ENCODE data around the gene RNF148. TPM values are rescaled to one million over a fixed set of nuclear protein-coding genes. Genes with fewer than 3 reads are reported as not detected.

Gene RNF148
- total RNA-seq, 1 donor from 2014 or later, result 1.7 TPM

- TF ChIP-seq POLR2AphosphoS5 (IDR thresholded peaks at IDR 0.05; ENCODE audit: insufficient read depth in 1 of 2, low read depth in 1 of 2), result no peak
- TF ChIP-seq POLR2A (IDR thresholded peaks at IDR 0.05), result no peak
- TF ChIP-seq, protein P1, sequence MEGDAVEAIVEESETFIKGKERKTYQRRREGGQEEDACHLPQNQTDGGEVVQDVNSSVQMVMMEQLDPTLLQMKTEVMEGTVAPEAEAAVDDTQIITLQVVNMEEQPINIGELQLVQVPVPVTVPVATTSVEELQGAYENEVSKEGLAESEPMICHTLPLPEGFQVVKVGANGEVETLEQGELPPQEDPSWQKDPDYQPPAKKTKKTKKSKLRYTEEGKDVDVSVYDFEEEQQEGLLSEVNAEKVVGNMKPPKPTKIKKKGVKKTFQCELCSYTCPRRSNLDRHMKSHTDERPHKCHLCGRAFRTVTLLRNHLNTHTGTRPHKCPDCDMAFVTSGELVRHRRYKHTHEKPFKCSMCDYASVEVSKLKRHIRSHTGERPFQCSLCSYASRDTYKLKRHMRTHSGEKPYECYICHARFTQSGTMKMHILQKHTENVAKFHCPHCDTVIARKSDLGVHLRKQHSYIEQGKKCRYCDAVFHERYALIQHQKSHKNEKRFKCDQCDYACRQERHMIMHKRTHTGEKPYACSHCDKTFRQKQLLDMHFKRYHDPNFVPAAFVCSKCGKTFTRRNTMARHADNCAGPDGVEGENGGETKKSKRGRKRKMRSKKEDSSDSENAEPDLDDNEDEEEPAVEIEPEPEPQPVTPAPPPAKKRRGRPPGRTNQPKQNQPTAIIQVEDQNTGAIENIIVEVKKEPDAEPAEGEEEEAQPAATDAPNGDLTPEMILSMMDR (IDR thresholded peaks at IDR 0.05), result no peak
- H3K4me3 ChIP-seq, result no peak overlapping the region
- no peak for DNase-seq (ENCODE audit: extremely low spot score in 2 of 2)
- no peaks in the 10 kb centered on the region for H3K9me3 ChIP-seq
- H3K27ac ChIP-seq, result no peak overlapping the region
- H3K27me3 ChIP-seq, result no peaks in the 10 kb centered on the region
- H3K4me1 ChIP-seq, result no peaks in the 10 kb centered on the region
- H3K36me3 ChIP-seq, result no peaks in the 10 kb centered on the region
- intact Hi-C loops (cut with DNase I), result no loop called here
Observed at GRCh38 chr7:122692769-122693309, 9.9 kb downstream of the RNF148 start.

GRCh38 chr7:122691569-122692235 is 11.0 kb downstream of the RNF148 start:
- Histone ChIP-seq H3K4me1 (no peaks in the 10 kb centered on the region), H3K4me3 (no peak overlapping the region), H3K9me3 (no peaks in the 10 kb centered on the region), H3K27ac (no peak overlapping the region), H3K27me3 (no peaks in the 10 kb centered on the region), H3K36me3 (no peaks in the 10 kb centered on the region)
- intact Hi-C loops (cut with DNase I), result no loop called here
- DNase-seq (ENCODE audit: extremely low spot score in 2 of 2), result no peak
- TF ChIP-seq POLR2A (IDR thresholded peaks at IDR 0.05) (no peak), POLR2AphosphoS5 (IDR thresholded peaks at IDR 0.05; ENCODE audit: insufficient read depth in 1 of 2, low read depth in 1 of 2) (no peak)
- TF ChIP-seq, protein P1 (IDR thresholded peaks at IDR 0.05), result no peak

GRCh38 chr7:122689346-122690109 is 13.2 kb downstream of the RNF148 start:
- Histone ChIP-seq H3K27me3 (no peaks in the 10 kb centered on the region), H3K4me1 (no peaks in the 10 kb centered on the region), H3K4me3 (no peak overlapping the region), H3K9me3 (no peaks in the 10 kb centered on the region), H3K36me3 (no peaks in the 10 kb centered on the region), H3K27ac (no peak overlapping the region)
- intact Hi-C loops (cut with DNase I), result no loop called here
- no peak for DNase-seq (ENCODE audit: extremely low spot score in 2 of 2)
- TF ChIP-seq, protein P1 (IDR thresholded peaks at IDR 0.05), result no peak
- no peak for TF ChIP-seq POLR2A (IDR thresholded peaks at IDR 0.05)
- TF ChIP-seq POLR2AphosphoS5 (IDR thresholded peaks at IDR 0.05; ENCODE audit: insufficient read depth in 1 of 2, low read depth in 1 of 2), result no peak

GRCh38 chr7:122688400-122688998 is 14.2 kb downstream of the RNF148 start:
- H3K4me3 ChIP-seq, result no peak overlapping the region
- TF ChIP-seq, protein P1 (IDR thresholded peaks at IDR 0.05), result no peak
- TF ChIP-seq POLR2AphosphoS5 (IDR thresholded peaks at IDR 0.05; ENCODE audit: insufficient read depth in 1 of 2, low read depth in 1 of 2) (no peak), POLR2A (IDR thresholded peaks at IDR 0.05) (no peak)
- no peaks in the 10 kb centered on the region for H3K4me1 ChIP-seq
- H3K36me3 ChIP-seq, result no peaks in the 10 kb centered on the region
- no peaks in the 10 kb centered on the region for H3K9me3 ChIP-seq
- DNase-seq (ENCODE audit: extremely low spot score in 2 of 2), result no peak
- no peaks in the 10 kb centered on the region for H3K27me3 ChIP-seq
- no peak overlapping the region for H3K27ac ChIP-seq
- intact Hi-C loops (cut with DNase I), result no loop called here

All from vagina (tissue), 2 donors.